Measurements from ENCODE around the gene KCP.
A peak's percentile ranks its signal among the peaks of the same experiment; 100 is the strongest.

KCP gene

GRCh38 chr7:128891110-128891941 lies 19.2 kb downstream of the KCP start:
- TF ChIP-seq, protein P1, sequence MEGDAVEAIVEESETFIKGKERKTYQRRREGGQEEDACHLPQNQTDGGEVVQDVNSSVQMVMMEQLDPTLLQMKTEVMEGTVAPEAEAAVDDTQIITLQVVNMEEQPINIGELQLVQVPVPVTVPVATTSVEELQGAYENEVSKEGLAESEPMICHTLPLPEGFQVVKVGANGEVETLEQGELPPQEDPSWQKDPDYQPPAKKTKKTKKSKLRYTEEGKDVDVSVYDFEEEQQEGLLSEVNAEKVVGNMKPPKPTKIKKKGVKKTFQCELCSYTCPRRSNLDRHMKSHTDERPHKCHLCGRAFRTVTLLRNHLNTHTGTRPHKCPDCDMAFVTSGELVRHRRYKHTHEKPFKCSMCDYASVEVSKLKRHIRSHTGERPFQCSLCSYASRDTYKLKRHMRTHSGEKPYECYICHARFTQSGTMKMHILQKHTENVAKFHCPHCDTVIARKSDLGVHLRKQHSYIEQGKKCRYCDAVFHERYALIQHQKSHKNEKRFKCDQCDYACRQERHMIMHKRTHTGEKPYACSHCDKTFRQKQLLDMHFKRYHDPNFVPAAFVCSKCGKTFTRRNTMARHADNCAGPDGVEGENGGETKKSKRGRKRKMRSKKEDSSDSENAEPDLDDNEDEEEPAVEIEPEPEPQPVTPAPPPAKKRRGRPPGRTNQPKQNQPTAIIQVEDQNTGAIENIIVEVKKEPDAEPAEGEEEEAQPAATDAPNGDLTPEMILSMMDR (IDR thresholded peaks at IDR 0.05; ENCODE audit: poor library complexity, severe bottlenecking) = no peak
- H3K36me3 ChIP-seq (ENCODE audit: low read depth) = no peaks in the 10 kb centered on the region
- peak overlapping the region; percentile 61 for H3K4me3 ChIP-seq (ENCODE audit: severe bottlenecking)
- H3K4me1 ChIP-seq (ENCODE audit: insufficient read depth, poor library complexity, severe bottlenecking) = peaks cover 32% of the 10 kb centered on the region
- no peaks in the 10 kb centered on the region for H3K27me3 ChIP-seq (ENCODE audit: insufficient read depth, poor library complexity, severe bottlenecking)
- DNase-seq (ENCODE audit: low spot score) (peak; percentile 82), ATAC-seq (ENCODE audit: low read depth) (peak; percentile 26)
- no peaks in the 10 kb centered on the region for H3K9me3 ChIP-seq (ENCODE audit: severe bottlenecking)
- H3K27ac ChIP-seq (ENCODE audit: poor library complexity, severe bottlenecking) = peak overlapping the region; percentile 59

GRCh38 chr7:128890306-128891109 lies 20.0 kb downstream of the KCP start:
- Histone ChIP-seq H3K27ac (ENCODE audit: poor library complexity, severe bottlenecking) (peak overlapping the region; percentile 59), H3K4me3 (ENCODE audit: severe bottlenecking) (peak overlapping the region; percentile 61), H3K27me3 (ENCODE audit: insufficient read depth, poor library complexity, severe bottlenecking) (no peaks in the 10 kb centered on the region), H3K4me1 (ENCODE audit: insufficient read depth, poor library complexity, severe bottlenecking) (peaks cover 32% of the 10 kb centered on the region), H3K9me3 (ENCODE audit: severe bottlenecking) (no peaks in the 10 kb centered on the region), H3K36me3 (ENCODE audit: low read depth) (no peaks in the 10 kb centered on the region)
- ATAC-seq (ENCODE audit: low read depth) (no peak), DNase-seq (ENCODE audit: low spot score) (peak; percentile 76)
- TF ChIP-seq, protein P1 (IDR thresholded peaks at IDR 0.05; ENCODE audit: poor library complexity, severe bottlenecking) = no peak

DNA sequence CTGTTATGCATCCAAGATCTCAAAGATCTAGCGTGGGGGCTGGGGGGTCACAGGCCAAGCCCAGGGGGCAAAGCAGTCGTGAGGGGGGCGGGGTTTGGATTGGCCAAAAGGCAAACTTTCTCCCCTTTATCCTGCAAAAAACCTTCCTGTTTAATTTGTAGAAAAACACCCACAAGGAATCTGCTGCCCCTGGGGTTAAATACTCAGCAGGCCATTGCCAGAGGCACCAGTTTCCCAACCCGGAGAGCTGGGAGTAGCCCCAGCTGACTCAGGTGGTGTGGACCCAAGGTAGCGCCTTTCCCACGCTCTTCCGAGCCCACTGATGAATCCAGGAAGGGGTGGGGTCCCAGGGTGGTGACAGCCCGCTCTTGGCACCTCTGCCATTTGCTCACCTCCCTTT lies 21.4 kb downstream of the KCP start:
- no peak overlapping the region for H3K4me3 ChIP-seq (ENCODE audit: severe bottlenecking)
- no peak for DNase-seq (ENCODE audit: low spot score)
- no peaks in the 10 kb centered on the region for H3K9me3 ChIP-seq (ENCODE audit: severe bottlenecking)
- no peaks in the 10 kb centered on the region for H3K36me3 ChIP-seq (ENCODE audit: low read depth)
- TF ChIP-seq, protein P1 (IDR thresholded peaks at IDR 0.05; ENCODE audit: poor library complexity, severe bottlenecking) = no peak
- no peaks in the 10 kb centered on the region for H3K27me3 ChIP-seq (ENCODE audit: insufficient read depth, poor library complexity, severe bottlenecking)
- peak; percentile 11; the same call in 1 of the 3 replicates for ATAC-seq (ENCODE audit: low read depth)
- peak overlapping the region; percentile 59 for H3K27ac ChIP-seq (ENCODE audit: poor library complexity, severe bottlenecking)
- H3K4me1 ChIP-seq (ENCODE audit: insufficient read depth, poor library complexity, severe bottlenecking) = peaks cover 32% of the 10 kb centered on the region

GRCh38 chr7:128888756-128889095 lies 21.8 kb downstream of the KCP start:
- Histone ChIP-seq H3K27ac (ENCODE audit: poor library complexity, severe bottlenecking) (peak overlapping the region; percentile 59), H3K4me3 (ENCODE audit: severe bottlenecking) (no peak overlapping the region), H3K9me3 (ENCODE audit: severe bottlenecking) (no peaks in the 10 kb centered on the region), H3K4me1 (ENCODE audit: insufficient read depth, poor library complexity, severe bottlenecking) (peaks cover 30% of the 10 kb centered on the region), H3K27me3 (ENCODE audit: insufficient read depth, poor library complexity, severe bottlenecking) (no peaks in the 10 kb centered on the region), H3K36me3 (ENCODE audit: low read depth) (no peaks in the 10 kb centered on the region)
- ATAC-seq (ENCODE audit: low read depth) (no peak), DNase-seq (ENCODE audit: low spot score) (peak; percentile 50)
- TF ChIP-seq, protein P1 (IDR thresholded peaks at IDR 0.05; ENCODE audit: poor library complexity, severe bottlenecking) = no peak
